B cell (primary cell): Measurements from ENCODE around the gene WNK2.

ENCODE experiments used
- CTCF ChIP-seq: fragments of 200-600 bp; IDR thresholded peaks from one replicate; pipeline ENCODE4 v1.8.0; 2022; ENCODE audit warnings: antibody characterized with exemption, mild to moderate bottlenecking
- EZH2 ChIP-seq: IDR thresholded peaks from 2 replicates; pipeline ENCODE4 v1.6.1; 2012; ENCODE audit warnings: borderline replicate concordance, low read depth, mild to moderate bottlenecking, moderate library complexity, low read length; ENCODE audit not compliant: insufficient read depth, poor library complexity, severe bottlenecking

- TF ChIP-seq EZH2 (no peak), CTCF (no peak)
These were observed 142.7 kb downstream of the WNK2 start for GRCh38 chr9:93326654-93327053.
